ENCODE measurements around the gene CD47.

The CD47 gene

DNA sequence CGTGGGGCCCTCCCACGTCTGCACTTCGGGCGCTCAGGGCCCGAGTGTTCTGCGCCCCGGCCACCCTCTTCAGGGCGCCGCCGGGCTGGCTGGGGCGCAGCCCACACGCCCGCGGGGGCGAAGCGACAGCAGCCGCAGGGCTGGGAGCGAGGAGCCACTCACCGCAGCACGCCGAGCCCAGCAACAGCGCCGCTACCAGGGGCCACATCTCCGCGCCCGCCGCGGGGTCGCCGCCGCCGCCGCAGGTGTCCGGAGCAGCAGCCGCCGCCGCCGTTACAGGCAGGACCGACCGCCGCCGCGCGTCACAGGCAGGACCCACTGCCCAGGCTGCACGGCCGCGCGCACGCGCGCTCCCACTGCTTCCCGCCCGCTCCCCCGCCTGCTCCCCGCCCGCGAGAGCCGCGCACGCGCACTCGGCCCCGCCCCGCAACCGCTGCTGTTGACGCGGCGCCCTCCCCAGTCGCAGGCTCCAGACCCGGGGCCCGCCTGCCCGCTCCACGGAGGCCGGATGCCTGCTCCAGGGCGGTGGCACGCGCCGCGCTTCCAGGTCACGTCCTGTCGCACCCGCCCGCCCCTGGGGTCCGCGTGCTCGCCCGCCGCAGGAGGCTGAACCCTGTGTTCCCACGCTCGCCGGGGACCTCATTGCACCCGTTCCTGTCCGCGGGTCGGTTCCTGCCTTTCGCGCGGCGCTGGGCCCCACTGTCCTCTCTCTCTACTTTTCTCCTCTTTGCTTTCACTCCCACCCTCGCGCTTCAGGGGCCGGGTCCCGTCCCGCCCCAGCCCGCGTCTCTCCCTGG lies at the start of gene CD47:
CD47 (minus strand) TSS at position 331 of the 797 bp plus-strand sequence; CDS start at position 208, 123 bp downstream.
- DNase-seq, result peak in 1 of 2 experiments; percentile 62

DNA sequence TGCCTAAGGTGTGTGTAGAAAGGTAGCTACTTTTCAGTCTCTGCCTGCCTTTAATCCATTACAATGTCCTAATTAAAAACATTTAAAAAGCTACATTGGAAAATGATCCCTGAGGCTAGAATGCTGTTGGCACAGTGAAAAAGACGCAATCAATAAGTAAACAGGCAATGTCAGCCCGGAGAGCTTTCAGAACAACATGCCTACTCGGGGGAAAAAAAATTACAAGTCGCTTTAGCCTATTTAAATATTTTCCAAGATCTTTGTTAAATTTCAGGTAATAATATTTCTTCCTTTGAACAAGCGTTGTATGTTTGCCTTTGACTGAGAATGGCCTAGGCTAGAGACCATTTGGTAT lies 46.6 kb upstream of the CD47 start:
- DNase-seq, result no peak

DNA sequence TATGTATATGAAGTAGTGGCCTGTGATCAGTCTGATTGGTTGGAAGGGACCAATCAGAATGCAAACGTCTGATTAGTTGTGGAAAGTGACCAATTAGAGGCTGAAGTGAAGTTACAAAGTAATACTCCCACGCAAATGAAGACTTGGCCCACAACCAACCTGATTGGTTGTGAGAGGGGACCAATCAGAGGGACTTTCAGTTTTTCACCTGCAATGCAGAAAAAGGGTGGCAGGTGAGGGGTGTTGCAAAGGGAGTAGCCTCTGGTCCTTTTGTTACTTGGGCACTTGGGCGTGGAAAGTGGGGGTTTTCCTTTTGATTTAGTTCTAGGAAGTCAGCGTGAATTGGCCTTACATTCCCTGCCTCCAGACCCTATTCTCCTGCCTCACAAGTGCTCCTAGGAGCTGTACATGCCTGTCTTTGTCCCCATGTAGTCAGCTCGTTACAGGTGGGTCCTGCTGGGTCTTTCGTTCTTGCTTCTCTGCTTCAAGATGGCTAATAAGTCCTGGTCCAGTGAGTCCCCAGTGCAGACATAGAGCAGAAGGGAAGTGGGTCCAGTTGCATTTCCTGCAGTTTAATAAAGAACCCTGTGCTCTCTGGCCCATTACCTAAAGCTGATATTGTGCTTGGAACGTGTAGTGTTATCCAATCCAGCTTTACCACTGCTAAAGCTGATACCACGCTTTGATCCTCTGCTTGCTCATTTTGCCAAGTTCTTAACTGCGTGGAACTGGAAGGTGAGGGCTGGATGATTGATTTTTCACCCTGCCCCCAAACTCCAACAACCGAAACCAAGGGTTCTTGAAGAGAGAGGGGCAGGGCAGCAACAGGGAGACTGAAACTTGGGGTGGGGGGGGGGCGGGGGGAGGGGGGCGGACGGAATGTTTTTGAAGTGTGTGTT lies 46.0 kb upstream of the CD47 start:
- DNase-seq, result no peak

DNA sequence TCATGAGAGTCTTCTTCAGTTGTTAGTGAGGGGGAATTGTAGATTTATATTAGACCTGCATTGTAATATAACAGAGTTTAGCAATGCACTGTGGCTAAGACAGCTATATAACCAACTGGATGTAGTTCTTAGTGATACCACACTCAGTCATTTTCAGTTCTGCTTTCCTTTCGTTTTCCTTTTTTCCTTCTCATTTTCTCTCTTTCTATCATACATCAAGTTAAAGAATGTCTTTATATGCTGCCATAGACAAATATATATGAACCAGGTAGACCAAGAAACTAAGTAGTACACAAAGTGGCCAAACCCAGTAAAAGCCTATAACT lies 43.7 kb upstream of the CD47 start:
- DNase-seq, result no peak

DNA sequence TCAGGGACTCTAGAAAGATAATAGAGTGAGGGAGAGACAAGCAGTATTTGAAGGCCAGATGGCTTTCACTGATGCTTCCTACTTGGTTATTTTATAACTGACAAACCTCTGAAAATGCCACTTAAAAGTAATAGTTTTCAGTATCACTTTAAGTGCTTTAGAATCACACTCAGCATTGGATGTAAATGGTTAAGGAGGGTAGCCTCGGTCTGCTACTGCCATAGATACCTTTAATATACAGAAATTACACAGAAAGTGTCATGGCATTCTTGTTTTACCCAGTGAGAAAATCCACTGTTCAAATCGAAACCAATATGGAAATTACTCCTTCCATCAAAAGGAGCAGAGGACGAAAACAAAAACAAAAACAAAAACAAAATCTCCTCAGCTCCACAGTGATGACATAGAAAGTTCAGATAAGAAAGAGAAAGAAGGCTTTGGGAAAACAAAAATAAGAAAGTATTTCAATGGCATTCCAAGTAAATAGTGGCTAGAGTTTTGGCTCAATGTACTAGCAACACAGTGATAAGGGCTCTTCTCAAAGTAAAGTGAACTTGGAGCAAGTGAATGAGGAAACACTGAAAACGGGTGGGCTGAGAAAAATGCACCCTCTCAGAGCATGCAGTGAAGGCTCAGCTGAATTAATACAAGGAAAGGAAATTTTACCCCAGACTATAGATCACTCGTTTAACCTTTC lies 43.2 kb upstream of the CD47 start:
- DNase-seq, result no peak

DNA sequence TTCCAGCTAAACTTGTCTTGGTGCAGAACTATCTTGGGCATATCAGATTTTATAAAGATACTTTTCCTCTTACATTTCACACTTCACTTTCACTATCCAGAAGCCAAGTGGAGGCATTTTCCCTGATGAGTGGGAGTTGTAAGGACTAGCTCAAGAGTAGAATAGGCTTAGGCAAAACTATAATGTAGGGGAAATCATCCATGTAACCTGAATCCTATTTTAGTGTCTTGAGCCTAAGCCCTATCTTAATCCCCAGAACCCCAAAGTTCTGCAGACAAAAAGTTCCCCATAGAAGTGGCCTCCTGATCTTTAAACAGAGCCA lies 42.2 kb upstream of the CD47 start:
- DNase-seq, result no peak

DNA sequence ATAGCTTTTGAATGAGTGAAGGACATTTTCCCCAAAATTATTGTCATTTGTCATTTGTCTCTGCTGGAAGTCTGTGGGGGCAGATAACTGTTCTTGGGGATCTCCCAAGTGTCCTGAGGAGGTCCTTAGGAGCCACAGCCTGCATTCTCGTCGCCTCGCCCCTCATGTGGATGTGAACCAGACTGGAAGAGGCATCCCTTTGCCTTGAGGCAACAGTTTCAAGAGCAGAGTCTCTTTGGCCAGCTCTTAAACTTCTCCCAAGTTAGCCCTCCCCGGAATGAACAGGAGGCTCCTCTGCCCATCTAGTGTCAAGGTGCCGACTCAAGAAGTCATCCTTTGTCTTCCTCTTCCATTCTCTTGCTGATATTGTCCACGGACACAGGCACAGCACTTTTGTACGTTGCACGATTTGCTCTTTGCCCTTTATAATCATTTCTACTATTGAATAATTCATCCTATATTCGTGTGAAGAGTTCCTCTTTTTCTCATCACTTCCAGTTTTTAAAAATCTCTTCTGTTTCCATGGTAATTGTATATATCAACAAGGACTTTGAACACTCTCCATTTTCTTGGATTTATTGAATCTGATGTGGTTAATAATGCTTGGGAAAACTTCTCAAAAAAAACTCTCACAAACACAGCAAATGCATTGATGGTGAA lies 40.8 kb upstream of the CD47 start:
- no peak for DNase-seq

DNA sequence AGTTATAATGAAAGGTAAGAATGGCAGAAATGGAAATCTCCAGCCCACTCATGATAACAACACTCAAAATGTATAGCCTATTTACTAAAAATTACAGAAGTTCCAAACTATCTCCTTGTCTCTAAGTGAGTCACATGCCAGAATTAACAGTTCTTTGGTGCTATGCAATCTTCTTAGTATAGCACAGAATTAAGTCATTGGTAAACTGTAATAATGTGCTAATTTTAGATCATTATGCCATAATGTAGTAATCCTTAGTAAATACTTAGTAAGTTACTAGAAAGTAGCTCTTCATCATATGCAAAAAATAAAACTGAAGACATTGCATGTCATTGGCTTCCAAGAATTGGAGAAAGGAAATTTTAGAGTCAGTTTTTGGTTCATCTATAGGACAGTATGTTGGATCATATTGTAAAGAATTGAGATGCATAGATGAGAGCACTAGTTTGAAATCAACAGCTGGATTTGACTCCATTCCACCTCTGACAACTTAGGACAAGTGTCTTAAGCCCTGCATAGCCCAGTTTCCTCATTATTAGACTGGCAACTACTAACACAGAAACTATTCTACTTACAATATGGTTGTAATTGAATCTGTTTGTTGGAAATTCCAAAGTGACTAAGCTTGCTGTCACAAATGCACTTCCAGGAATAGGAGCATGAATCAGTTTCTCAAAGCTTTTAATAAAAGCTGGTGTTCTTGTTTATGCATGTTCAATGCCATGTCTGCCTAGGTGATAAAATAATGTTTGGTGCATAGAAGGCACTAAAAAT lies 40.1 kb upstream of the CD47 start:
- no peak for DNase-seq

DNA sequence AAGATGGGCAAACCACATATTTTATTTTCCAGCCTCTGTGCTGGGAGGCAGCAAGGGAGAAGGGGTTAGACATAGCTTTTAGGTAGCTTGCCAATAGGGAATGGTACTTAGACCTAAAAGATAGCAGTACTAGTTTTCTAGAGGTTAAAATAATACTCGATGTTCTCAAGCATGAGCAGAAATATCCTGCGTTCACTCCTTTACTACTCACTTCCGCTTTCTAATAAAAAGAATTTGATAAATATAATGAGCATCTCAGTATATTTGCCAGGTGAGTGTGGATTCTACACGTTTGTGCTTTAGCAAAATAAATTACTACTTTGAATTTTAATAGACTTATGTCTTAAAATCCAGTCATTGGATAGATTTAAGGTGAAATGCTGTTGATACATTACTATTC lies 39.4 kb upstream of the CD47 start:
- no peak for DNase-seq

DNA sequence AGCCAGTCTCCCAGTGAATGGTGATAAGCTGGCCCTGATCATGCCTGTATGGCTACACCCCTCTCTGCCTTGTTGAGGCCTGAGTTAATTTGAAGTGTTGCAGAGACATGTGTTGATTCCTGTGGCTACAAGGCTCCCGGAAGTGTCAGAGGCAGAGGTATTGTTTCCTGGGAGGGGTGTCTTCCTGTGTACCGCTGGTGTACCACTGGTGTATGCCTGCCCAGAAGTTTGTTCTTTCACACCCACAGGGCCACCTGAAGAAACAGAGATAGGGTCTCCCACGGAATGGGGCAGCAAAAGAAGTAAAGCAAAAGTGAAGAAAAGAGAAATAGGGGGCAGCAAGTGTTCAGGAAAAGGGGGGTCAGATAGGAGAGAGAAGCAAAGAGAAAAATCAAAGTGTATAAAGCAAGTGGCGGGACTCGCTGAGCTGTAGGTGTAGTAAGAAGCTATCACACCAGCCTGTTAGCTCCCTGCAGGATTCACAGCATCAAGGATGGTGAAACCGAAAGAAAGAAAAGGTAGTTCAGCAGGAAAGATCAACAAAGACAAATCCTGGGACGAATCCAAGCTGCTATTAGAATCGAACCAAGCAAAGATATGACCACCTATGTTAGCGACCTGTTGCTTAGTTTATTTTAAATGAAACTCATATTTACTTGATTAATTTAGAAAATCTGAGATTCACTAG lies 36.6 kb upstream of the CD47 start:
- DNase-seq, result no peak

DNA sequence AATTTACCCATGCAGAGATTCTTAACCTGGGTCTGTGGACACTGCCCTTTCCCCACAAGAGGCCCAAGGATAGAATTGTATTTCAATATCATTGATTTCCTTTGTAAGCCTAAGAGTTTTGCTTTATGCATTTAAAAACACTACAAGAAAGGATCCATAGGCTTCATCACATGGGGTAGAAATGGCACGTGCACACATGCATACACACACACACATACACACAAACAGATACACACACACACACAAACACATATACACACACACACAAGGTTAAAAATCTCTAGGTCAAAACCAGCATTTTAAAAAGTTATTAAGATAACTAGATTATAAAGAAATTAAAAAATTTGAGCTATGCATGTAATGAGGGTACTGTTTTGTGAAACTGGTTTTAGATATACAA lies 35.5 kb upstream of the CD47 start:
- DNase-seq, result no peak

DNA sequence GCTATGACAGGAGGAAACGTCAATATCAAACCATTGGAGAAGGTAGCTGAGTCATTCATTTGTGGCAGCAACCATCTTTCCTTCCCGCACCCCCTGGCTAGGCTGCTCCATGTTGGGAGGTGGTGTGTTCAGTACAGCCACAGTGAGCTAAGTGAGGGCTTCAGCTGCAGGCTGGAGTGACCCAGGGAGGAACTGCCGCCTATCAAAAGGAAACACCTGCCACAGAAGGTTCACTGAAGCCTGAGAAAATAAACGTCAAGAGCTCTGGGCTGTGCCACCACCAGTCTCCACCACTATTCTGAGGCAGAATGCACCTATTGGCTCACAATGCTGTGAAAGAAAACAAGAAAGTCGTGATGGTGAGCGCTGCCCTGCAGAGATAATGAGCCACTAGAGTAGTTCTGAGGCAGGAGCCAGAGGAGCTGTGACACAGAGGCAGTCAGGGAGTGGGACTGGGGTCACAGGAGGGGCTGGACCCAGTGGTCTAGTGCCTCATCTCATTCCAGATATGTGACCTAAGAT lies 34.8 kb upstream of the CD47 start:
- no peak for DNase-seq

DNA sequence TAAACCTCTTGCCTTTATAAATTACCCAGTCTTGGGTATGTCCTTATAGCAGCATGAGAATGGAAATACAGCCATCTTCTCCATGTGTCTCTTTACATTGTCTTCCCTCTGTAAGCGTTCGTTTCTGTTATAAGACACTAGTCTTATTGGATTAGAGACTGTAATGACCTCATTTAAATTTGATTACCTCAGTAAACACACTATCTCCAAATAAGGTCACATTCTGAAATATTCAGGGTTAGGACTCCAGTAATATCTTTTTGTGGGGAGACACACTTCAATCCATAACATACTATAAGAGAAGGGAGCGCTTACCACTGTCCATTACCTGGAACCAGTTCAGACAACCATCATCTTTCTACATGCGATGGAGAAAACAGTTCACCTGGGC lies 34.3 kb upstream of the CD47 start:
- no peak for DNase-seq

DNA sequence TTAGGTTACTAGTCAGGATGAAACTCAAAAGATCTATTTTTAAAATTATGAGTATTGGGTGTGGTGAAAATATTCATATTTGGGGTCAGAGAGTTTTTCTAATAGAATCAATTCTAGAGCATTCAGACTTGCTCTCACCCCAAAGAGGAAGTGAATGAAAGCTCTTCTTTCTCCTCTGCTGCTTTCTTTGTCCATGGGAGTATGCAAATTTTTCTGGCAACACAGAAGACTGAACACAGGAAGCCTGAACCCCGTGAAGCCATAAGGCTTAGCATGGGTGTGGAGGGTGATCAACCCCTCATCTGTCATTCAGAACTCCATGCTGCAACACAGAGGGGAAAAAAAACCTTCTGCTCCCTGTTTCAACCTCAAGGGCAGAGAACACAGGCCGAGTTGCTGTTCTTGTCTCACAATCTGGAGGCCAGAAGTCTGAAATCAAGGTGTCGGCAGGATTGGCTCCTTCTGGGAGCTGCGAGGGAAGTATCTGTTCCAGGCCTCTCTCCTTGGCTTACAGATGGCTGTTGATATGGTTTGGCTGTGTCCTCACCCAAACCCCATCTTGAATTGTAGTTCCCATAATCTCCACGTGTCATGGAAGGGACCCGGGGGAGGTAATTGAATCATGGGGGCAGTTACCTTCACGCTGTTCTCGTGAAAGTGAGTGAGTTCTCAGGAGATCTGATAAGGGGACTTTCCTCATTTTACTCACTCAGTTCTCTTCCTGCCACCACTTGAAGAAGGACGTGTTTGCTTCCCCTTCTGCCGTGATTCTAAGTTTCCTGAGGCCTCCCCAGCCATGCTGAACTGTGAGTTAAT lies 33.7 kb upstream of the CD47 start:
- no peak for DNase-seq

DNA sequence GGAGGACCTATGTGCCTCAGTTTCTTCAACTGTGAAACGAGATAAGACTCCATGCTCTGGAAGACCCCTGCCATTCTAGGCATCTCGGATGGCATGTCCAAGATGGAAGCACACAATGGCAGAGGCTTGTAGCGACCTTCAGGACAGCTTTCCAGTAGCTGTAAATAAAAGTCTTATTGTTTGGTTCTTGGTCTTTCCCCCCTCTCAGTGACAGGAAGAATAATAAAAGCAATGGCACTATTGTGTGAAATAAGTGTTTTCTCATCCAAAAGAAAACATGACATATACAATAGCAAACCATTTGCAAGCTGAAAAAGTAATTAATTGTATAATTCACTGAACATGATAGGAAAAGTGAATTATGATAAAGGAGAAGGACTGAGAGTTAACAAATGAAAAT lies 32.5 kb upstream of the CD47 start:
- no peak for DNase-seq

DNA sequence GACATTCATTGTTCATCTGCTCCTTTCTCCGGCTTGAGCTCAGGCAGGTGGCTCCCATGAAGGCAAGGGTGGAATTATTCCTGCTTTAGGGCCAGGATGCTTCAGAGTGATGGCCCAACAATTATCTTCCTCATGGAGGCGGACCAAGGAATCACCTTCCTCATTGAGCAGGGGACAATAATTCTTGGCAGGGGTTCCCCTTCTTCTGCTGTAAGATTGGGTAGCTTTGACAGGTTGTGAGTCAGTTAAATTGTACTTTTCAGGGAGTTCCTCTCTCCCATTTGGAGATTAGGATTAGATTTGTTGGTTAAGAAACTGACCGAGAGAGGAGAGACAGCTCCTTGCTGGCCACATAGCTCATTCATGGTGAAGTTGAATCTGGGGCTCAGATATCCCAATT lies 31.4 kb upstream of the CD47 start:
- DNase-seq, result no peak

DNA sequence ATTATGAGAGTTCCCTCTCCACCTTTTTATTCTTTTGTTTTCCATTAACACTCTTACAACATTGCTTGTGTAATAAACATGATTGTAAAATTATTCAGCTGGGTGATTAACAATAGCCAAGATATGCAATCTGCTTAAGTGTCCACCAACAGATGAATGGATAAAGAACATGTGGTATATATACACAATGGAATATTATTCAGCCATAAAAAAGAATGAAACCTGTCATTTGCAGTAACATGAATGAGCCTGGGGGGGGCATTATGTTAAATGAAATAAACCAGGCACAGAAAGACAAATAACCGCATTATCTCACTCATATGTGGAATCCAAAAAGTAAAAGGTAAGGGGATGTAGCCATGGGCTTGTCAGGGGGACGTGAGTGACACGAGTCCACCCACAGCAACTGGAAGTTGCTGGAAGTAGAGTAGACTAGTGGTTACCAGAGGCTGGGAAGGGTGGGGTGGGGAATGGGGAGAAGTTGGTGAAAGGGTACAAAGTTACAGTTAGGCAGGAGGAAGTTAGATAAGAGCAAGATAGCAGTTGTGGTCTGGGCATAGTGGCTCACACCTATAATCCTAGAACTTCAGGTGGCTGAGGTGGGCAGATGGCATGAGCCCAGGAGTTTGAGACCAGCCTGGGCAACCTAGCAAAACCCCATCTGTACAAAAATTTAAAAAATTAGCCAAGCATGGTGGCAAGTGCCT lies 28.7 kb upstream of the CD47 start:
- no peak for DNase-seq

DNA sequence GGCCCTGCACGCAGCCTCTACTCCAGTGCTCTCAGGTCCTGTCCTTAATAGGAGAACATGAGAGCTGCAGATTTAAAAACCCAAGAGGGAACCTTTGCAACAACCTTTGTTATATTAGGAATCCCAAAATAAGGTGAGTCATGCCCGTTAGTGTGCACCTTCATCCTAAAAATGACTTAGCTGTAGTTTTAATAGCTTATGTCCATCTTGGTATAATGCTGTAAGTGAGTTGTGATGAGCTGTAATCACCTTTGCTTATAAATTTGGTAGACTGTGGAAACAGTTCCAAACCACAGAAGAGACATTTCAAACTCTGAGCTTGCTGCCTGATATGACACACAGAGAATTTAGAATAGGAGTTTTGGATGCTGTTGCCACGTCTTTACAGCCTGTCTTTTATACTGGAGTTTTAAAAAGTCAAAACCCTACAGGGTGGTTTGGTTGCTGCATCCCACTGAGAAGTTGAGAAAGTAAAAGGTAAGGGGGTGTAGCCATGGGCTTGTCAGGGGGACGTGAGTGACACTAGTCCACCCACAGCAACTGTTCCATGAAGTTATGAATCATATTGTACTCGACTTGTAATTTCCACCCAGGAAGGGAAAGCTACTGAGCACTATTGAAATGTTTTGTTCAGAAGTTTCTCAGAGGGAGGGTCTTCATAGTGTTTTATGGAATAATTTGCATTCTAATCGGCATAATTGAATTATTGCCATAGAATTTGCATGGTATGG lies 27.4 kb upstream of the CD47 start:
- no peak for DNase-seq

DNA sequence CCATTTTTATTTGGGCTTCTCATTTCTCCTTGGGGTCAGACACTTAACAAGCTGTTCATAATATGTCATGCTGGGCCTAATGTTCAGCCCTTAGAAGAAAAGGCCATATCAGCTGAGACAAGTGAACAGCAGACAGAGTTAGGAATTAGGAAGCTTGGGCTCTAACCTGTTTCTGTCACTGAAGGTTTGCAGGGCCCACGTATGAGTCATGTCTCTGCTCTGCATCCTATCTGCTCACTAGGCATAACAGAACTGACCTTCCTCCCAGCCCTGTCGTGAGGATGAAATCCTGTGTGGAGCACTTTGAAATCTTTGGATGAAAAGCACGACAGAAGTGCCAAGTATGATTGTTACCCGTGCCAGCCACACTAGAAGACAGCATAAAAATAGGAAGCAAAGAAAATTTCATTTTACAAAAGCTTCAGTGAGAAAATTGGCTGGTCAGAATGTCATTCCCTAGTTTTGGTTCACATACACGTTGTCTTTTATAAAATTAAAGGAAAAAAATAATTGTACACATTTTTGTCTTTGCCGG lies 26.5 kb upstream of the CD47 start:
- no peak for DNase-seq

Data from cerebellar nuclear complex (tissue), 1 donor.